ENCODE measurements around the gene ARL6IP5. TPM values are rescaled to one million over a fixed set of nuclear protein-coding genes. Genes with fewer than 3 reads are reported as not detected.

The ARL6IP5 gene
- total RNA-seq, 1 experiment from 2014 or later: 16.9 TPM

GRCh38 chr3:69116162-69116561 is 31.4 kb downstream of the ARL6IP5 start:
- Mint-ChIP-seq H3K4me1 (peaks cover 1 to 7% of the 10 kb centered on the region in 2 experiments), H3K27ac (no peak overlapping the region), H3K36me3 (ENCODE audit: insufficient read depth in 1 of 3, low read depth in 3 of 3) (no peaks in the 10 kb centered on the region), H3K9me3 (no peaks in the 10 kb centered on the region), H3K4me3 (no peak overlapping the region), H3K27me3 (ENCODE audit: low read depth) (no peaks in the 10 kb centered on the region)
- H3K4me2 ChIP-seq (ENCODE audit: insufficient read depth, insufficient read length, low read length): no peak overlapping the region
- no peak overlapping the region for H2AFZ ChIP-seq (ENCODE audit: low read length)
- H3K23me2 ChIP-seq (ENCODE audit: insufficient read length, low read depth, low read length, poor library complexity, severe bottlenecking): no peaks in the 10 kb centered on the region
- no peak overlapping the region for H2BK15ac ChIP-seq (ENCODE audit: low read depth, low read length)
- H2BK12ac ChIP-seq (ENCODE audit: insufficient read length, low read depth, low read length): no peak overlapping the region
- no peaks in the 10 kb centered on the region for H3K27me3 ChIP-seq (ENCODE audit: insufficient read depth, low read length)
- no CpG with 5 or more reads among the region's 4 CpGs for WGBS (ENCODE audit: extremely low coverage, insufficient read length, low lambda C conversion rate)
- H4K91ac ChIP-seq (ENCODE audit: insufficient read length, low read depth, low read length): no peak overlapping the region
- no peak overlapping the region for H3K18ac ChIP-seq (ENCODE audit: insufficient read length, low read depth, low read length)
- no peaks in the 10 kb centered on the region for H4K20me1 ChIP-seq (ENCODE audit: control insufficient read depth, insufficient read depth, insufficient read length)
- H3K4me1 ChIP-seq (ENCODE audit: insufficient read depth, low read length): peaks cover under 1% of the 10 kb centered on the region; the same call in 1 of the 2 replicates
- no peaks in the 10 kb centered on the region for H3K79me2 ChIP-seq (ENCODE audit: insufficient read depth, low read length)
- H3K9me3 ChIP-seq (ENCODE audit: control insufficient read depth, low read depth, low read length): no peaks in the 10 kb centered on the region
- TF ChIP-seq CTCF (conservative IDR thresholded peaks at IDR 0.05): no peak
- no peak overlapping the region for H3K4ac ChIP-seq (ENCODE audit: low read depth, low read length)
- no peak overlapping the region for H4K8ac ChIP-seq (replicated peaks; ENCODE audit: insufficient read length, low read depth, low read length)
- H3K27ac ChIP-seq (ENCODE audit: insufficient read length, low read depth, low read length): no peak overlapping the region
- no peak for DNase-seq
- no peak overlapping the region for H3K56ac ChIP-seq (ENCODE audit: insufficient read length, low read depth, low read length)
- no peak overlapping the region for H3K14ac ChIP-seq (ENCODE audit: insufficient read depth, low read length)
- H2BK120ac ChIP-seq (ENCODE audit: low read depth, low read length, poor library complexity, severe bottlenecking): no peak overlapping the region
- H3T11ph ChIP-seq (ENCODE audit: low read length): no peak overlapping the region
- no peak overlapping the region for H2BK5ac ChIP-seq (ENCODE audit: insufficient read length, low read length)
- no peak overlapping the region for H4K5ac ChIP-seq (ENCODE audit: insufficient read length, low read depth, low read length)
- H2BK20ac ChIP-seq (ENCODE audit: low read depth, low read length, poor library complexity, severe bottlenecking): no peak overlapping the region
- H3K23ac ChIP-seq (ENCODE audit: insufficient read length, low read depth, low read length): no peak overlapping the region
- no peak overlapping the region for H3K9ac ChIP-seq (ENCODE audit: extremely low read depth, insufficient read length, low read length)
- H2AK5ac ChIP-seq (ENCODE audit: insufficient read length, low read length): no peak overlapping the region
- H3K79me1 ChIP-seq (ENCODE audit: insufficient read depth, low read depth, low read length, poor library complexity, severe bottlenecking): no peaks in the 10 kb centered on the region

All from H9 (cell line).